WTC11 (cell line): ENCODE results near the gene RAB24. TPM values are rescaled to one million over a fixed set of nuclear protein-coding genes. Genes with fewer than 3 reads are reported as not detected.
A peak's percentile ranks its signal among the peaks of the same experiment; 100 is the strongest.

Source experiments
- ATAC-seq: fragments of 200-7000 bp; cut with Tn5 transposase; 2 replicates; pipeline ENCODE4 v1.10.0; 2021; ENCODE audit warnings: mild to moderate bottlenecking, moderate library complexity
- CTCF ChIA-PET: fragments of 300-600 bp; sonication (Branson Sonifier 250); formaldehyde crosslinking; loops from one replicate; lab custom pipeline; 2021; ENCODE audit warnings: antibody characterized with exemption; lab: Charles Lee
- POLR2A ChIA-PET: fragments of 350-600 bp; sonication (Branson Sonifier 250); formaldehyde crosslinking; loops from one replicate; lab custom pipeline; 2021; ENCODE audit warnings: antibody characterized with exemption; lab: Charles Lee
- DNase-seq: peaks from one replicate; pipeline ENCODE4 v3.0.0; 2021; ENCODE audit warnings: low spot score
- H3K27ac Mint-ChIP-seq: 2 replicates; pipeline ENCODE4 v1.8.0; 2021; ENCODE audit warnings: mixed read lengths
- H3K27me3 Mint-ChIP-seq: 2 replicates; pipeline ENCODE4 v1.8.0; 2021; ENCODE audit warnings: low read depth, mild to moderate bottlenecking, moderate library complexity, mixed read lengths
- H3K36me3 Mint-ChIP-seq: 2 replicates; pipeline ENCODE4 v1.8.0; 2021; ENCODE audit warnings: mixed read lengths
- H3K4me1 Mint-ChIP-seq: 2 replicates; pipeline ENCODE4 v1.8.0; 2022; ENCODE audit warnings: mixed read lengths
- H3K4me3 Mint-ChIP-seq: 2 replicates; pipeline ENCODE4 v1.8.0; 2021; ENCODE audit warnings: mild to moderate bottlenecking, moderate library complexity, mixed read lengths
- H3K9me3 Mint-ChIP-seq: 2 replicates; pipeline ENCODE4 v1.8.0; 2021; ENCODE audit warnings: mixed read lengths
- ATF3 ChIP-seq: sonication (generic); formaldehyde crosslinking; conservative IDR thresholded peaks from 2 replicates; pipeline ENCODE4 v1.8.1; 2022; ENCODE audit warnings: mild to moderate bottlenecking, missing genetic modification reagents
- ATF6 ChIP-seq: sonication (generic); formaldehyde crosslinking; IDR thresholded peaks from 2 replicates; pipeline ENCODE4 v1.8.1; 2023; ENCODE audit warnings: mild to moderate bottlenecking, missing genetic modification reagents
- ELF4 ChIP-seq: sonication (generic); formaldehyde crosslinking; IDR thresholded peaks from 2 replicates; pipeline ENCODE4 v1.8.1; 2022; ENCODE audit warnings: low read depth, mild to moderate bottlenecking, moderate library complexity, missing genetic modification reagents
- ESRRA ChIP-seq: sonication (generic); formaldehyde crosslinking; IDR thresholded peaks from 2 replicates; pipeline ENCODE4 v1.8.1; 2022; ENCODE audit warnings: mild to moderate bottlenecking, missing genetic modification reagents, borderline replicate concordance
- GABPB1 ChIP-seq: sonication (generic); formaldehyde crosslinking; IDR thresholded peaks from 2 replicates; pipeline ENCODE4 v1.8.1; 2023; ENCODE audit warnings: mild to moderate bottlenecking, missing genetic modification reagents
- JAZF1 ChIP-seq: fragments of 250-450 bp; sonication (Bioruptor Pico); IDR thresholded peaks from 2 replicates; pipeline ENCODE4 v1.9.0; 2021; ENCODE audit warnings: moderate library complexity, mild to moderate bottlenecking, inconsistent platforms
- JUN ChIP-seq: sonication (generic); formaldehyde crosslinking; IDR thresholded peaks from 2 replicates; pipeline ENCODE4 v1.8.0; 2023; ENCODE audit warnings: mild to moderate bottlenecking, missing genetic modification reagents
- NR1H2 ChIP-seq: sonication (generic); formaldehyde crosslinking; IDR thresholded peaks from 2 replicates; pipeline ENCODE4 v1.9.0; 2021; ENCODE audit warnings: mild to moderate bottlenecking, moderate library complexity, missing genetic modification reagents
- OVOL2 ChIP-seq: fragments of 250-450 bp; sonication (Bioruptor Pico); IDR thresholded peaks from 2 replicates; pipeline ENCODE4 v1.9.0; 2021; ENCODE audit warnings: mild to moderate bottlenecking, borderline replicate concordance
- PREB ChIP-seq: sonication (generic); formaldehyde crosslinking; IDR thresholded peaks from 2 replicates; pipeline ENCODE4 v1.8.1; 2022; ENCODE audit warnings: mild to moderate bottlenecking, missing genetic modification reagents, moderate library complexity, borderline replicate concordance
- RORB ChIP-seq: fragments of 250-450 bp; sonication (Bioruptor Pico); IDR thresholded peaks from 2 replicates; pipeline ENCODE4 v1.9.0; 2021; ENCODE audit warnings: mild to moderate bottlenecking
- SP1 ChIP-seq: sonication (generic); formaldehyde crosslinking; conservative IDR thresholded peaks from 2 replicates; pipeline ENCODE4 v1.8.1; 2022; ENCODE audit warnings: missing genetic modification reagents
- TP53 ChIP-seq: sonication (generic); formaldehyde crosslinking; IDR thresholded peaks from 2 replicates; pipeline ENCODE4 v1.8.1; 2023; ENCODE audit warnings: mild to moderate bottlenecking, missing genetic modification reagents
- USF1 ChIP-seq: sonication (generic); formaldehyde crosslinking; IDR thresholded peaks from 2 replicates; pipeline ENCODE4 v1.8.0; 2022; ENCODE audit warnings: mild to moderate bottlenecking, missing genetic modification reagents
- ZNF423 ChIP-seq: fragments of 250-450 bp; sonication (Bioruptor Pico); IDR thresholded peaks from 2 replicates; pipeline ENCODE4 v2.1.2; 2022; ENCODE audit warnings: mild to moderate bottlenecking, moderate library complexity
- total RNA-seq: library from RNA; stranded (reverse); gene quantifications from 3 replicates; pipeline ENCODE4 v1.2.3, GENCODE V29; 2021
- TF ChIP-seq, protein P1 (sequence below): sonication (generic); formaldehyde crosslinking; conservative IDR thresholded peaks from 2 replicates; pipeline ENCODE4 v1.8.1; 2023; ENCODE audit warnings: mild to moderate bottlenecking, low read depth, missing genetic modification reagents, moderate library complexity
- TF ChIP-seq, protein P2 (sequence below): fragments of 250-450 bp; sonication (Bioruptor Pico); IDR thresholded peaks from 2 replicates; pipeline ENCODE4 v2.1.2; 2022; ENCODE audit warnings: mild to moderate bottlenecking, moderate library complexity
- TF ChIP-seq, protein P3 (sequence below): sonication (generic); formaldehyde crosslinking; IDR thresholded peaks from 2 replicates; pipeline ENCODE4 v1.8.0; 2022; ENCODE audit warnings: mild to moderate bottlenecking, missing genetic modification reagents

RAB24 gene
- total RNA-seq, 1 experiment from 2014 or later = 37.0 TPM

GRCh38 chr5:177300951-177301350, 2.6 kb downstream of the RAB24 start:
- Mint-ChIP-seq H3K36me3 (peaks cover 20% of the 10 kb centered on the region), H3K9me3 (no peaks in the 10 kb centered on the region), H3K4me3 (no peak overlapping the region), H3K4me1 (peaks cover 53% of the 10 kb centered on the region), H3K27ac (peak overlapping the region; percentile 99), H3K27me3 (no peaks in the 10 kb centered on the region)
- CTCF ChIA-PET = interaction anchor here (1.1 to 1.9 kb wide), 6 partner anchors 9 to 187 kb away, joined by 3 to 16 read pairs (median 6); no protein-coding TSS in a partner anchor
- POLR2A ChIA-PET = no interaction called here
- no peak for DNase-seq
- TF ChIP-seq PREB = no peak
- no peak for TF ChIP-seq ZNF423 (CRISPR knock-in tag)
- TF ChIP-seq ATF3 = no peak
- no peak for TF ChIP-seq JUN
- no peak for TF ChIP-seq ESRRA (CRISPR knock-in tag)
- no peak for TF ChIP-seq ELF4 (CRISPR knock-in tag)
- TF ChIP-seq, protein P1, sequence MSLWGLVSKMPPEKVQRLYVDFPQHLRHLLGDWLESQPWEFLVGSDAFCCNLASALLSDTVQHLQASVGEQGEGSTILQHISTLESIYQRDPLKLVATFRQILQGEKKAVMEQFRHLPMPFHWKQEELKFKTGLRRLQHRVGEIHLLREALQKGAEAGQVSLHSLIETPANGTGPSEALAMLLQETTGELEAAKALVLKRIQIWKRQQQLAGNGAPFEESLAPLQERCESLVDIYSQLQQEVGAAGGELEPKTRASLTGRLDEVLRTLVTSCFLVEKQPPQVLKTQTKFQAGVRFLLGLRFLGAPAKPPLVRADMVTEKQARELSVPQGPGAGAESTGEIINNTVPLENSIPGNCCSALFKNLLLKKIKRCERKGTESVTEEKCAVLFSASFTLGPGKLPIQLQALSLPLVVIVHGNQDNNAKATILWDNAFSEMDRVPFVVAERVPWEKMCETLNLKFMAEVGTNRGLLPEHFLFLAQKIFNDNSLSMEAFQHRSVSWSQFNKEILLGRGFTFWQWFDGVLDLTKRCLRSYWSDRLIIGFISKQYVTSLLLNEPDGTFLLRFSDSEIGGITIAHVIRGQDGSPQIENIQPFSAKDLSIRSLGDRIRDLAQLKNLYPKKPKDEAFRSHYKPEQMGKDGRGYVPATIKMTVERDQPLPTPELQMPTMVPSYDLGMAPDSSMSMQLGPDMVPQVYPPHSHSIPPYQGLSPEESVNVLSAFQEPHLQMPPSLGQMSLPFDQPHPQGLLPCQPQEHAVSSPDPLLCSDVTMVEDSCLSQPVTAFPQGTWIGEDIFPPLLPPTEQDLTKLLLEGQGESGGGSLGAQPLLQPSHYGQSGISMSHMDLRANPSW (CRISPR knock-in tag) = no peak
- no peak for TF ChIP-seq JAZF1 (CRISPR knock-in tag)
- TF ChIP-seq, protein P2, sequence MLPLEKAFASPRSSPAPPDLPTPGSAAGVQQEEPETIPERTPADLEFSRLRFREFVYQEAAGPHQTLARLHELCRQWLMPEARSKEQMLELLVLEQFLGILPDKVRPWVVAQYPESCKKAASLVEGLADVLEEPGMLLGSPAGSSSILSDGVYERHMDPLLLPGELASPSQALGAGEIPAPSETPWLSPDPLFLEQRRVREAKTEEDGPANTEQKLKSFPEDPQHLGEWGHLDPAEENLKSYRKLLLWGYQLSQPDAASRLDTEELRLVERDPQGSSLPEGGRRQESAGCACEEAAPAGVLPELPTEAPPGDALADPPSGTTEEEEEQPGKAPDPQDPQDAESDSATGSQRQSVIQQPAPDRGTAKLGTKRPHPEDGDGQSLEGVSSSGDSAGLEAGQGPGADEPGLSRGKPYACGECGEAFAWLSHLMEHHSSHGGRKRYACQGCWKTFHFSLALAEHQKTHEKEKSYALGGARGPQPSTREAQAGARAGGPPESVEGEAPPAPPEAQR (CRISPR knock-in tag) = no peak
- no peak for TF ChIP-seq NR1H2 (CRISPR knock-in tag)
- TF ChIP-seq SP1 = no peak
- TF ChIP-seq TP53 = no peak
- TF ChIP-seq ATF6 (CRISPR knock-in tag) = no peak
- TF ChIP-seq, protein P3, sequence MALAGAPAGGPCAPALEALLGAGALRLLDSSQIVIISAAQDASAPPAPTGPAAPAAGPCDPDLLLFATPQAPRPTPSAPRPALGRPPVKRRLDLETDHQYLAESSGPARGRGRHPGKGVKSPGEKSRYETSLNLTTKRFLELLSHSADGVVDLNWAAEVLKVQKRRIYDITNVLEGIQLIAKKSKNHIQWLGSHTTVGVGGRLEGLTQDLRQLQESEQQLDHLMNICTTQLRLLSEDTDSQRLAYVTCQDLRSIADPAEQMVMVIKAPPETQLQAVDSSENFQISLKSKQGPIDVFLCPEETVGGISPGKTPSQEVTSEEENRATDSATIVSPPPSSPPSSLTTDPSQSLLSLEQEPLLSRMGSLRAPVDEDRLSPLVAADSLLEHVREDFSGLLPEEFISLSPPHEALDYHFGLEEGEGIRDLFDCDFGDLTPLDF (CRISPR knock-in tag) = no peak
- no peak for TF ChIP-seq OVOL2 (CRISPR knock-in tag)
- no peak for TF ChIP-seq USF1
- no peak for TF ChIP-seq GABPB1
- no peak for TF ChIP-seq RORB (CRISPR knock-in tag)
- ATAC-seq = no peak
